Hepatocyte (in vitro differentiated cells): Measurements from ENCODE around the gene DES. TPM values are rescaled to one million over a fixed set of nuclear protein-coding genes. Genes with fewer than 3 reads are reported as not detected.

Source experiments
- DNase-seq: peaks from one replicate; pipeline ENCODE4 v3.0.0-alpha.2; 2016; ENCODE audit warnings: low spot score
- H2AFZ ChIP-seq: fragments of 200-600 bp; sonication (generic); 2 replicates; pipeline ENCODE4 v1.6.0; 2016; ENCODE audit warnings: antibody characterized with exemption, mild to moderate bottlenecking
- H3K27ac ChIP-seq: fragments of 200-600 bp; sonication (generic); 2 replicates; pipeline ENCODE4 v1.5.1; 2016; ENCODE audit warnings: mild to moderate bottlenecking
- H3K27me3 ChIP-seq: fragments of 200-600 bp; sonication (generic); 2 replicates; pipeline ENCODE4 v1.6.1; 2016
- H3K36me3 ChIP-seq: fragments of 200-600 bp; sonication (generic); replicated peaks from 2 replicates; pipeline ENCODE4 v1.5.1; 2016; ENCODE audit warnings: low read depth; ENCODE audit not compliant: insufficient read depth
- H3K4me1 ChIP-seq: fragments of 200-600 bp; sonication (generic); 2 replicates; pipeline ENCODE4 v1.5.1; 2016; ENCODE audit warnings: mild to moderate bottlenecking, moderate library complexity; ENCODE audit not compliant: insufficient read depth
- H3K4me2 ChIP-seq: fragments of 200-600 bp; sonication (generic); 2 replicates; pipeline ENCODE4 v1.6.0; 2016
- H3K4me3 ChIP-seq: fragments of 200-600 bp; sonication (generic); 2 replicates; pipeline ENCODE4 v1.5.1; 2016; ENCODE audit warnings: mild to moderate bottlenecking
- H3K79me2 ChIP-seq: fragments of 200-600 bp; sonication (generic); 2 replicates; pipeline ENCODE4 v1.6.0; 2017; ENCODE audit warnings: mild to moderate bottlenecking
- H3K9me2 ChIP-seq: fragments of 200-600 bp; sonication (generic); replicated peaks from 2 replicates; pipeline ENCODE4 v1.6.0; 2017; ENCODE audit warnings: mild to moderate bottlenecking; ENCODE audit not compliant: insufficient read depth
- H3K9me3 ChIP-seq: fragments of 200-600 bp; sonication (generic); 2 replicates; pipeline ENCODE4 v1.5.1; 2016; ENCODE audit warnings: low read depth, mild to moderate bottlenecking
- H4K20me1 ChIP-seq: fragments of 200-600 bp; sonication (generic); 2 replicates; pipeline ENCODE4 v1.6.0; 2016; ENCODE audit warnings: mild to moderate bottlenecking; ENCODE audit not compliant: insufficient read depth, poor library complexity, severe bottlenecking
- CTCF ChIP-seq: fragments of 200-600 bp; sonication (generic); IDR thresholded peaks from 2 replicates; pipeline ENCODE4 v1.5.1; 2016; ENCODE audit warnings: antibody characterized with exemption, mild to moderate bottlenecking; ENCODE audit not compliant: poor library complexity
- EZH2 ChIP-seq: fragments of 200-600 bp; sonication (generic); IDR thresholded peaks from 2 replicates; pipeline ENCODE4 v1.6.1; 2016; ENCODE audit warnings: antibody characterized with exemption, mild to moderate bottlenecking, borderline replicate concordance
- EZH2phosphoT487 ChIP-seq: fragments of 200-600 bp; sonication (generic); IDR thresholded peaks from one replicate; pipeline ENCODE4 v1.6.1; 2018; ENCODE audit warnings: antibody characterized with exemption, mild to moderate bottlenecking, low read depth, moderate library complexity; ENCODE audit not compliant: unreplicated experiment, severe bottlenecking
- WGBS: methylation state at CpG from one replicate; pipeline ENCODE4 v1.1.6; 2016; ENCODE audit warnings: low lambda C conversion rate; ENCODE audit errors: missing lambda C conversion rate; 5-methylcytosine and 5-hydroxymethylcytosine counted together
- polyA plus RNA-seq: library from polyadenylated mRNA; unstranded; fragments of >200 nt; fragmentation: Nextera tagmentation; extraction: Ambion mirVana; gene quantifications from 2 replicates; pipeline ENCODE4 v1.2.1, GENCODE V29; 2016
- total RNA-seq: library from RNA; depleted of rRNA; stranded (reverse); fragments of >200 nt; gene quantifications from 2 replicates; pipeline ENCODE4 v1.2.3, GENCODE V29; 2014

The DES gene
- total and polyA plus RNA-seq, 2 experiments from 2014 or later: 60.9 to 103 TPM

GRCh38 chr2:219438453-219438852 is 20.3 kb downstream of the DES start:
- Histone ChIP-seq H3K4me1 (peaks cover 29% of the 10 kb centered on the region), H3K9me3 (no peaks in the 10 kb centered on the region), H3K9me2 (no peaks in the 10 kb centered on the region), H4K20me1 (no peaks in the 10 kb centered on the region), H3K79me2 (no peaks in the 10 kb centered on the region), H3K4me3 (no peak overlapping the region), H3K27me3 (peaks cover 23% of the 10 kb centered on the region), H3K36me3 (no peaks in the 10 kb centered on the region), H3K4me2 (no peak overlapping the region), H2AFZ (no peak overlapping the region), H3K27ac (no peak overlapping the region)
- no peak for DNase-seq
- TF ChIP-seq CTCF (no peak), EZH2phosphoT487 (no peak), EZH2 (no peak)
- WGBS: 92% methylated on average over 4 of the region's 4 CpGs

GRCh38 chr2:219439506-219439905 is 21.3 kb downstream of the DES start:
- no peaks in the 10 kb centered on the region for H3K79me2 ChIP-seq
- no peak overlapping the region for H2AFZ ChIP-seq
- no peaks in the 10 kb centered on the region for H3K9me2 ChIP-seq
- no peak for TF ChIP-seq EZH2
- TF ChIP-seq EZH2phosphoT487: no peak
- no peak for TF ChIP-seq CTCF
- H3K27me3 ChIP-seq: peaks cover 17% of the 10 kb centered on the region
- H3K27ac ChIP-seq: no peak overlapping the region
- no peak overlapping the region for H3K4me3 ChIP-seq
- no peak overlapping the region for H3K4me2 ChIP-seq
- H3K9me3 ChIP-seq: no peaks in the 10 kb centered on the region
- H4K20me1 ChIP-seq: no peaks in the 10 kb centered on the region
- 77% methylated on average over 6 of the region's 6 CpGs for WGBS
- DNase-seq: no peak
- peaks cover 33% of the 10 kb centered on the region for H3K4me1 ChIP-seq
- H3K36me3 ChIP-seq: no peaks in the 10 kb centered on the region

- no peaks in the 10 kb centered on the region for H4K20me1 ChIP-seq
- peaks cover 8% of the 10 kb centered on the region for H3K27me3 ChIP-seq
- H3K9me3 ChIP-seq: no peaks in the 10 kb centered on the region
- H3K4me2 ChIP-seq: peak overlapping the region; percentile 99
- no peak overlapping the region for H3K27ac ChIP-seq
- H3K36me3 ChIP-seq: no peaks in the 10 kb centered on the region
- TF ChIP-seq EZH2phosphoT487: no peak
- no peak for TF ChIP-seq CTCF
- no peak for TF ChIP-seq EZH2
- no peak overlapping the region for H2AFZ ChIP-seq
- peaks cover 24% of the 10 kb centered on the region for H3K4me1 ChIP-seq
- no peaks in the 10 kb centered on the region for H3K9me2 ChIP-seq
- H3K4me3 ChIP-seq: no peak overlapping the region
- H3K79me2 ChIP-seq: no peaks in the 10 kb centered on the region
- 78% methylated on average over 6 of the region's 6 CpGs for WGBS
- no peak for DNase-seq
Observed at GRCh38 chr2:219440388-219441256, 22.4 kb downstream of the DES start.
